ENCODE data around the gene ELSPBP1. TPM values are rescaled to one million over a fixed set of nuclear protein-coding genes. Genes with fewer than 3 reads are reported as not detected.
"Not testable (repeated sequence)": the region's sequence is repeated elsewhere in the genome, so short reads cannot be mapped to it uniquely, and the experiment has no call there.

Gene ELSPBP1
- total RNA-seq, 1 experiment from 2014 or later, result not detected

- DNase-seq (ENCODE audit: low read depth), result no peak
Measured at GRCh38 chr19:48041877-48042580, 47.6 kb downstream of the ELSPBP1 start.

DNA sequence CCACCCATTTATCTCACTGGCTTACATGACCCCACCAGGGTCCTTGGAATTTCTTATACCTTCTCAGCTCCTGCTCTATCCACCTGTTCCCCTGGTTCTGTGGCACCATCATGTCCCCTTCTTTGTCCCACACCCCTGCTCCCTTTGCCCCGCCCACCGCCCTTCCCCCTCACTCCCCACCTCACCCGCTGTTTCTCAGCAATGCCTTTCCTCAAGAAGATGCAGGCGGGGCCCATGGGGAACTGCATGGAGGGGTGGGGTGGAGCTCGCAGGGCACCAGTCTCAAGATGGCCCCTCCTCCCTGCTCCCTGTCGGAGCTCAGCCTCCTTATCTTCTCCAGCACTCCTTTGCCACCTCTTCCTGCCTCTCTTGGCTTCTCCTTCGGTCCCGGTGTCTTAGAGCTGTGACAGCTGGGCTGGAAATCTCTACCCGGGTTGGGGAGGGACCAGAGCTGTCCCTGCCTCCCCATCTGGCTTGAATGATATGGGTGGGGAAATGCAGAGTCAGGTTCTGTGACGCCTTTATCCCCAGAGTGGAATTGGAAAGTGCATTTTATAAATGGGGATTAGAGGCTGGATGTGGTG lies 49.3 kb downstream of the ELSPBP1 start, which contains the start of gene CABP5:
Gene CABP5, minus strand, starts transcription at position 405 of the 584 bp plus-strand sequence. Its CDS starts 157 bp downstream, at position 248.
- DNase-seq (ENCODE audit: low read depth), result no peak

DNA sequence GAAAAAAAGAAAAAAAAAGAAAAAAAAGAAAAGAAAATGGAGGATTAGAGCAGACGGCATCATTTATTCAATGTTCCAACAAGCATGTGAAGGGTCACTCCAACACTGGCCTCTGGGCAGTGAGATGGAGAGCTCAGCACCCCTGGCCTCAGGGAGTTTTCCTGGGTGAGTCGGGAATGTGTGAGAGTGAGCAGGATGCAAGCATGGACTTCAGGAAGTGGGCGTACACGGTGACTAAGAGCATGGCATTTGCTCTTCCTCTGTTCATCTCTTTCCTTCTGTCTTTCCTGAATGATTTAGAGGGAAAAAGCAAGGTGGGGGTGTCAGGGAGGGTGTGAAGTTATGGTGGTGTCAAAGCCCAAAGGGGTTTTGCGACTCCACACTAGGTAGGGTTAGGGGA lies 50.1 kb downstream of the ELSPBP1 start:
- peak; percentile 8 for DNase-seq (ENCODE audit: low read depth)

DNA sequence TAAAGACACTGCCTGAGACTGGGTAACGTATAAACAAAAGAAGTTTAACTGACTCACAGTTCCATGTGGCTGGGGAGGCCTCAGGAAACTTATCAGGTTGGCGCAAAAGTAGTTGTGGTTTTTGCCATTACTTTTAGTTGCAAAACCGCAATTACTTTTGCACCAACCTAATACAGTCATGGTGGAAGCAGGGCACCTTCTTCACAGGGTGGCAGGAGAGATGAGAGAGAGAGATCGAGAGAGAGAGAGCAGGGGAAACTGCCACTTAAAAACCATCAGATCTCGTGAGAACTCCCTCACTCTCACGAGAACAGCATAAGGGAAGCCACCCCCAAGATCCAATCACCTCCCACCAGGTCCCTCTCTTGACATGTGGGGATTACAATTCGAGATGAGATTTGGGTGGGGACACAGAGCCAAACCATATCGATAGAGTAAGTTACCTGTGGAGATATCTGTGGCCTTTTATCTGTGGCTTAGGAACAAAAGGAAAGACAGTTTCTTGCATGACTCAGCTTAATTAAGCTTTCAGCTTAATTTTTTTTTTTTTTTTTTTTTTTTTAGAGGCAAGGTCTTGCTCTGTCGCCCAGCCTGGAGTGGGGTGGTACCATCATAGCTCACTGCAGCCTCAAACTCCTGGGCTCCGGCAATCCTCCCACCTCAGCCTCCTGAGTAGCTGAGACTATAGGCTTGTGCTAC lies 57.1 kb downstream of the ELSPBP1 start:
- no peak for DNase-seq (ENCODE audit: low read depth)

- DNase-seq (ENCODE audit: low read depth), result no peak
Measured at GRCh38 chr19:48053076-48053475, 58.6 kb downstream of the ELSPBP1 start.

DNA sequence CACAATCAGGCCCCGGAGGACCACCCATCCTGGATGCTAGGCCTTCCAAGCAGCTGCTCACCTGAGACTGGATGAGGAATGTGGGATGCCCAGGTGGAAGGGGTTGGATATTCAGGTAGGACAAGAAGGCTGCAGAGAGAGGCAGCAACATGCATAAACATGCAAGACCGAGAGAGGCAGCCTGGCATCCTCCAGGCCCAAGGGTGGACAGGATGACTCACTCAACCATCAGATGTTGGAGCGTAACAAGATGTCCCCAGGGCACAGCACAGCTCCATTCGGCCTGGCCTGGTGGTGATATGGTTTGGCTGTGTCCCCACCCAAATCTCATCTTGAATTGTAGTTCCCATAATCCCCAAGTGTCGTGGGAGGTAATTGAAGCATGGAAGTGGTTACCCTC lies 59.4 kb downstream of the ELSPBP1 start:
- DNase-seq (ENCODE audit: low read depth), result peak; percentile 5

DNA sequence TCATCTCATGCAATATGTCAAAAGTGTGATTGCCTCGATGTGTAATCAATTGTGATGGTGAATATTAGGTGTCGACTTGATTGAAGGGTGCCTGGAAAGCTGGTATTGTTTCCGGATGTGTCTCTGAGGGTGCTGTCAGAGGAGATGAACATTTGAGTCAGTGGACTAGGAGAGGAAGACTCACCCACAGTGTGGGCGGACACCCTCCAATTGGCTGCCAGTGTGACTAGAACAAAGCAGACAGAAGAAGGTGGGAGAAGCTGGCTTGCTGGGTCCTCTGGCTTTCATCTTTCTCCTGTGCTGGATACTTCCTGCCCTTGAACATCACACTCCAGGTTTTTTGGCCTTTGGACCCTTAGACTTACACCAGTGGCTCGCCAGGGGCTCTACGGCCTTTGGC lies 64.9 kb downstream of the ELSPBP1 start:
- DNase-seq (ENCODE audit: low read depth), result no peak

- no peak for DNase-seq (ENCODE audit: low read depth)
Measured at GRCh38 chr19:48060381-48060780, 65.9 kb downstream of the ELSPBP1 start.

DNA sequence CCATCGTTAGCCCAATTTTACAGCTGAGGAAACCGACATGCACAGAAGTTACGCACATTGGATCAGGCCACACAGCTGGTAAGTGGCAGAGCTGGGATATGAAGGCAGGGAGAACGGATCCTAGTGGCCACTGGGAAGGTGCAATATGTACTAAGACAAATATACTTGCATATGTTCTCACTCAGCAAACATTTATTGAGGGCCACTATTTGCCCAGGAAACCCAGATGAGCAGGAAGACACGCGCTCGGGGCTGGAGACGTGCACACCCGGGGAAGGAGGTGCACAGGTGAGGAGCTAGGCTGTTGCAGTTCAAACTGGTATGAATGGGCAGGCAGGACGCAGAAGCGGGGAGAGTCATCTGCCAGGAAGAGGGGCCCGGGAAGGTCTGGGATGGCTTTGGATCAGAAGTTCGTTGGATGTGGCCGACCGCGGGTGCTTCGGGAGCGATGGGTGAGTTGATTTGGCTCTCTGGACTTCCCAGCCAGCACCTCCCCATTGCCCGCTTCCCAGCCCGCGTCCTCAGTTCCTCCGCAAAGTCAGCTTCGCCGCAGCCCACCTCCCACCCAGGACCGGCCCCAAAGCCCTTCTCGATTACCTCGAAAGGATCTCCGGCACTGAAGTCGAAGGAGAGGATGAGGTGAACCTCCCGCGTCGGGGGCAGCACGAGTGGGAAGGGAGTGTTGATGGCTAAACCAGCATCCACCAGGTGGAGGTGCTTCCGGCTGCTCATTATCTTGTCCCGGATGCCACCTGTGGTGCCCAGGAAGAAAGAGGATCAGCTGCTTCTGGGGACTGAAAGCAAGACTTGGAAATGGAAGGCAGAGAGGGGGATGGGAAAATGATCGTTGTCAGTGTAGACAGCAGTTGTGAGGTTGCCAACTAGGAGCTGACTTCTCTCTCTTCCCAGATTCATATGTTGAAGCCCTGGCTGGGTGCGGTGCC lies 67.2 kb downstream of the ELSPBP1 start:
- DNase-seq (ENCODE audit: low read depth), result no peak

DNA sequence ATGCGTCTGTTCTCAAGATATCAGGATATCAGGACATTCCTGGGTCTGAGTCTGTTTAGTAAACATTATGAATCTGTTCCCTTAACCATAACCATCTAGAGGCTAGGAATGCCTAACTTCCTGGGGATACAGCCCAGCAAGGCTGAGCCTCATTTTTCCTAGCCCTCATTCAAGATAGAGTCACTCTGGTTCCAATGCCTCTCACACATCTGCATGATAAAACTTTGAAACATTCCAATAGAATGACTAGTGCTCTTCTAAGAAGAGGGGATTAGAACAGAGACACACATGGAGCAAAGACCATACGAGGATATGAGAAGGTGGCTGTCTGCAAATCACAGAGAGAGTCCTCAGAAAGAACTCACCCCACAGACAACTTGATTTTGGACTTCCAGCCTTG lies 70.1 kb downstream of the ELSPBP1 start:
- peak; percentile 7 for DNase-seq (ENCODE audit: low read depth)

GRCh38 chr19:48069435-48069834 lies 75.0 kb downstream of the ELSPBP1 start:
- no peak for DNase-seq (ENCODE audit: low read depth)

- not testable (repeated sequence) for DNase-seq (ENCODE audit: low read depth)
Measured at GRCh38 chr19:48070177-48070769, 75.8 kb downstream of the ELSPBP1 start.

Other genes with a start within 250 kb of the ELSPBP1 start
- 87.2 and 111 TPM in 2 replicates for gene NOP53, start 249.1 kb upstream of the ELSPBP1 start, total RNA-seq (2014; rRNA removed; shearing (Covaris generic))
- 124 and 165 TPM in 2 replicates for gene SELENOW, start 215.9 kb upstream of the ELSPBP1 start, total RNA-seq (2014; rRNA removed; shearing (Covaris generic))
- not detected in 2 replicates for gene TPRX1, start 190.1 kb upstream of the ELSPBP1 start, total RNA-seq (2014; rRNA removed; shearing (Covaris generic))
- not detected in 2 replicates for gene CRX, start 172.7 kb upstream of the ELSPBP1 start, total RNA-seq (2014; rRNA removed; shearing (Covaris generic))
- not detected in 2 replicates for gene TPRX2, start 135.4 kb upstream of the ELSPBP1 start, total RNA-seq (2014; rRNA removed; shearing (Covaris generic))
- gene SULT2A1, start 108.3 kb upstream of the ELSPBP1 start, total RNA-seq (2014; rRNA removed; shearing (Covaris generic)), result not detected in 2 replicates
- gene BSPH1, start 2.5 kb upstream of the ELSPBP1 start, total RNA-seq (2014; rRNA removed; shearing (Covaris generic)), result not detected in 2 replicates
- gene CABP5, start 49.4 kb downstream of the ELSPBP1 start, total RNA-seq (2014; rRNA removed; shearing (Covaris generic)), result not detected in 2 replicates
- gene PLA2G4C, start 116.2 kb downstream of the ELSPBP1 start, total RNA-seq (2014; rRNA removed; shearing (Covaris generic)), result 1.6 and 1.9 TPM in 2 replicates
- gene LIG1, start 175.7 kb downstream of the ELSPBP1 start, total RNA-seq (2014; rRNA removed; shearing (Covaris generic)), result 86.5 and 139 TPM in 2 replicates
- gene ZSWIM9, start 176.0 kb downstream of the ELSPBP1 start, total RNA-seq (2014; rRNA removed; shearing (Covaris generic)), result 1.7 and 1.8 TPM in 2 replicates